Calu3 (cell line): Measurements from ENCODE around the gene MYL7. TPM values are rescaled to one million over a fixed set of nuclear protein-coding genes. Genes with fewer than 3 reads are reported as not detected.

Experiments used
- BruUV-seq: library from RNA; stranded (reverse); fragments of 400-500 nt; replicated peaks from 2 replicates; lab custom pipeline; 2021; lab: Mats Ljungman, UMichigan
- CTCF ChIA-PET: fragments of 300-600 bp; sonication (Branson Sonifier 250); formaldehyde crosslinking; loops from one replicate; lab custom pipeline; 2022; ENCODE audit warnings: antibody characterized with exemption; lab: Charles Lee
- DNase-seq: peaks from one replicate; pipeline ENCODE4 v3.0.0; 2022
- H3K27ac Mint-ChIP-seq: one replicate; pipeline ENCODE4 v1.8.0; 2022; ENCODE audit warnings: mixed read lengths; ENCODE audit not compliant: unreplicated experiment
- H3K27me3 Mint-ChIP-seq: one replicate; pipeline ENCODE4 v1.8.0; 2022; ENCODE audit warnings: mixed read lengths; ENCODE audit not compliant: unreplicated experiment
- H3K36me3 Mint-ChIP-seq: one replicate; pipeline ENCODE4 v1.8.0; 2022; ENCODE audit warnings: mild to moderate bottlenecking, moderate library complexity, mixed read lengths; ENCODE audit not compliant: insufficient read depth, unreplicated experiment
- H3K4me1 Mint-ChIP-seq: one replicate; pipeline ENCODE4 v1.8.0; 2022; ENCODE audit warnings: mild to moderate bottlenecking, low read depth, mixed read lengths; ENCODE audit not compliant: unreplicated experiment
- H3K4me3 Mint-ChIP-seq: one replicate; pipeline ENCODE4 v1.8.0; 2022; ENCODE audit warnings: mild to moderate bottlenecking, low read depth, moderate library complexity, mixed read lengths; ENCODE audit not compliant: unreplicated experiment
- H3K9me3 Mint-ChIP-seq: one replicate; pipeline ENCODE4 v1.8.0; 2022; ENCODE audit warnings: low read depth, mixed read lengths; ENCODE audit not compliant: unreplicated experiment
- CTCF ChIP-seq: fragments of 200-600 bp; IDR thresholded peaks from one replicate; pipeline ENCODE4 v1.8.0; 2022; ENCODE audit warnings: antibody characterized with exemption; ENCODE audit not compliant: unreplicated experiment
- intact Hi-C: fragments of 100-400 bp; cut with micrococcal nuclease; formaldehyde crosslinking; loops from one replicate; pipeline ENCODE4 v1.10.0; 2022; ENCODE audit not compliant: unreplicated experiment
- total RNA-seq: library from RNA; stranded (reverse); gene quantifications from 2 replicates; pipeline ENCODE4 v1.2.3, GENCODE V29; 2022

Gene MYL7
- total RNA-seq, 1 experiment from 2014 or later: not detected

GRCh38 chr7:44101303-44101965 lies 39.7 kb downstream of the MYL7 start:
- Mint-ChIP-seq H3K4me3 (no peak overlapping the region), H3K4me1 (peaks cover 6% of the 10 kb centered on the region), H3K36me3 (no peaks in the 10 kb centered on the region), H3K9me3 (no peaks in the 10 kb centered on the region), H3K27me3 (peaks cover 56% of the 10 kb centered on the region), H3K27ac (no peak overlapping the region)
- no TSS peak for BruUV-seq
- DNase-seq: no peak
- intact Hi-C loops: no loop called here
- CTCF ChIA-PET: interaction anchor here (0.5 kb wide), 1 partner anchor 631 kb away, joined by 3 read pairs; no protein-coding TSS in a partner anchor
- TF ChIP-seq CTCF: no peak

GRCh38 chr7:44100458-44101302 lies 40.5 kb downstream of the MYL7 start:
- no peak for TF ChIP-seq CTCF
- Mint-ChIP-seq H3K27me3 (peaks cover 55% of the 10 kb centered on the region), H3K27ac (no peak overlapping the region), H3K4me1 (peaks cover 6% of the 10 kb centered on the region), H3K4me3 (no peak overlapping the region), H3K9me3 (no peaks in the 10 kb centered on the region), H3K36me3 (no peaks in the 10 kb centered on the region)
- CTCF ChIA-PET: interaction anchor here (0.6 kb wide), 1 partner anchor 542 kb away, joined by 5 read pairs; no protein-coding TSS in a partner anchor
- no TSS peak for BruUV-seq
- no peak for DNase-seq
- intact Hi-C loops: no loop called here

- TF ChIP-seq CTCF: no peak
- no peak for DNase-seq
- no peaks in the 10 kb centered on the region for H3K4me1 Mint-ChIP-seq
- no peak overlapping the region for H3K4me3 Mint-ChIP-seq
- intact Hi-C loops: no loop called here
- H3K27me3 Mint-ChIP-seq: peaks cover 45% of the 10 kb centered on the region
- H3K36me3 Mint-ChIP-seq: no peaks in the 10 kb centered on the region
- no peaks in the 10 kb centered on the region for H3K9me3 Mint-ChIP-seq
- no peak overlapping the region for H3K27ac Mint-ChIP-seq
- no TSS peak for BruUV-seq
- CTCF ChIA-PET: no interaction called here
These were observed 41.5 kb downstream of the MYL7 start for GRCh38 chr7:44099669-44100068.

DNA sequence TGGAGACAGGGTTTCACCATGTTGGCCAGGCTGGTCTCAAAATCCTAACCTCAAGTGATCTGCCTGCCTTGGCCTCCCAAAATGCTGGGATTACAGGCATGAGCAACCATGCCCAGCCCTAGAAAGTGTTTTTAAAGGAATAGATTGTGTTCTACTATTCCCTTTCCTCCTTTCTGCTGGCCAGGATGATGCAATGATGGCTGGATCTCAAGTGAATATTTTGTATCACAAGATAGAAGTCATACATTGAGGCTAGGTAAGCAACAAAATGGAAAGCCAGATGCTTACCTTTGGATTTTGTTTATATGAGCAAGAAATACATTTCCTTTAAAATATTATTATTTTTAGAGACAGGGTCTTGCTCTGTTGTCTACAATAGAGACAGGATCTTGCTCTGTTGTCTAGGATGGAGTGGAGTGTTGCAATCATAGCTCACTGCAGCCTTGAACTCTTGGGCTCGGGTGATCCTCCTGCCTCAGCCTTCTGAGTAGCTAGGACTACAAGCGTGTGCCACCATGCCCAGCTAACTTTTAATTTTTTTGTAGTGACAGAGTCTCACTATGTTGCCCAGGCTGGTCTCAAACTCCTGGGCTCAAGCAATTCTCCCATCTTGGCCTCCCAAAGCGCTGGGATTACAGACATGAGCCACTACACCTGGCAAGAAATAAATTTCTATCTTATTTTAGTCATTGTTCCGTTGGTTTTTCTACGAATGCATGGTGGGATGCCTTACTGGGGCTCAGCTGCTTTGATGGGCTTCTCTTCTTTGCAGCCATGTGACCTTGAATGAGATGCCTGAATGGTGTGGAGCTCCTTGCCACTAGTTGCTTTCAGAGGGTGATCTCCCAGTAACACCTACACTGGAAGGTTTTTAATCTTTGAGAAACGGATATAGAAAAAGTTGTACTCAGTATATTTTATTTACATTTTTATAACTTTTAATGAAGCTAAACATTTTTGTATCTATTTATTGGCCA lies 42.8 kb downstream of the MYL7 start:
- Mint-ChIP-seq H3K4me1 (no peaks in the 10 kb centered on the region), H3K36me3 (no peaks in the 10 kb centered on the region), H3K27ac (no peak overlapping the region), H3K9me3 (no peaks in the 10 kb centered on the region), H3K4me3 (no peak overlapping the region), H3K27me3 (peaks cover 38% of the 10 kb centered on the region)
- no peak for DNase-seq
- intact Hi-C loops: no loop called here
- CTCF ChIA-PET: interaction anchor here (0.6 to 1.4 kb wide), 4 partner anchors 9 to 45 kb away, joined by 3 to 5 read pairs (median 4); no protein-coding TSS in a partner anchor
- TF ChIP-seq CTCF: no peak
- BruUV-seq: no TSS peak
